HepG2 (cell line): Measurements from ENCODE around the gene IHH. TPM values are rescaled to one million over a fixed set of nuclear protein-coding genes. Genes with fewer than 3 reads are reported as not detected.
A peak's percentile ranks its signal among the peaks of the same experiment; 100 is the strongest.

Experiments used
- AHR ChIP-seq: IDR thresholded peaks from 2 replicates; pipeline ENCODE4 v1.6.1; 2018; ENCODE audit warnings: missing genetic modification reagents, missing compliant biosample characterization
- ERF ChIP-seq: IDR thresholded peaks from 2 replicates; pipeline ENCODE4 v1.6.1; 2018; ENCODE audit warnings: missing biosample characterization, missing genetic modification reagents
- FOXC1 ChIP-seq: sonication (generic); formaldehyde crosslinking; IDR thresholded peaks from 2 replicates; pipeline ENCODE4 v1.8.0; 2022; ENCODE audit warnings: mild to moderate bottlenecking, missing genetic modification reagents, borderline replicate concordance
- GTF2F1 ChIP-seq: fragments of 150-350 bp; IDR thresholded peaks from 2 replicates; pipeline ENCODE4 v1.6.1; 2014; ENCODE audit warnings: low read length
- HOXA7 ChIP-seq: sonication (generic); formaldehyde crosslinking; IDR thresholded peaks from 2 replicates; pipeline ENCODE4 v1.8.1; 2022; ENCODE audit warnings: mild to moderate bottlenecking, missing genetic modification reagents, moderate library complexity
- KAT2B ChIP-seq: fragments of 150-350 bp; IDR thresholded peaks from 2 replicates; pipeline ENCODE4 v1.6.1; 2014; ENCODE audit warnings: low read depth, low read length, borderline replicate concordance
- KDM6A ChIP-seq: IDR thresholded peaks from 2 replicates; pipeline ENCODE4 v1.6.1; 2016; ENCODE audit warnings: low read depth
- MAX ChIP-seq: IDR thresholded peaks from 2 replicates; pipeline ENCODE4 v1.6.1; 2012; ENCODE audit warnings: inconsistent platforms
- NRL ChIP-seq: sonication (generic); formaldehyde crosslinking; IDR thresholded peaks from 2 replicates; pipeline ENCODE4 v1.5.0; 2020; ENCODE audit warnings: missing genetic modification reagents, mild to moderate bottlenecking, moderate library complexity, borderline replicate concordance
- RFXANK ChIP-seq: IDR thresholded peaks from 2 replicates; pipeline ENCODE4 v1.6.1; 2016
- SATB2 ChIP-seq: sonication (generic); formaldehyde crosslinking; IDR thresholded peaks from 2 replicates; pipeline ENCODE4 v1.5.0; 2020; ENCODE audit warnings: missing genetic modification reagents
- SCMH1 ChIP-seq: sonication (generic); formaldehyde crosslinking; IDR thresholded peaks from 2 replicates; pipeline ENCODE4 v1.9.0; 2021; ENCODE audit warnings: missing genetic modification reagents, mild to moderate bottlenecking, borderline replicate concordance
- TARDBP ChIP-seq: sonication (generic); formaldehyde crosslinking; IDR thresholded peaks from 2 replicates; pipeline ENCODE4 v1.8.0; 2022; ENCODE audit warnings: mild to moderate bottlenecking, missing genetic modification reagents
- TOE1 ChIP-seq: sonication (generic); formaldehyde crosslinking; IDR thresholded peaks from 2 replicates; pipeline ENCODE4 v1.4.0; 2020; ENCODE audit warnings: mild to moderate bottlenecking, missing genetic modification reagents
- ZBTB39 ChIP-seq: sonication (generic); formaldehyde crosslinking; IDR thresholded peaks from 2 replicates; pipeline ENCODE4 v1.5.0; 2020; ENCODE audit warnings: missing genetic modification reagents
- ZBTB7B ChIP-seq: sonication (generic); formaldehyde crosslinking; IDR thresholded peaks from 2 replicates; pipeline ENCODE4 v1.4.0; 2020; ENCODE audit warnings: missing genetic modification reagents
- ZFP1 ChIP-seq: IDR thresholded peaks from 2 replicates; pipeline ENCODE4 v1.6.1; 2016
- ZHX1 ChIP-seq: sonication (generic); formaldehyde crosslinking; IDR thresholded peaks from 2 replicates; pipeline ENCODE4 v1.8.1; 2022; ENCODE audit warnings: low read depth, mild to moderate bottlenecking, missing genetic modification reagents
- ZNF136 ChIP-seq: sonication (generic); formaldehyde crosslinking; IDR thresholded peaks from 2 replicates; pipeline ENCODE4 v1.8.1; 2022; ENCODE audit warnings: low read depth, mild to moderate bottlenecking, moderate library complexity, missing genetic modification reagents
- ZNF232 ChIP-seq: sonication (generic); formaldehyde crosslinking; IDR thresholded peaks from 2 replicates; pipeline ENCODE4 v1.4.0; 2020; ENCODE audit warnings: missing genetic modification reagents, borderline replicate concordance
- ZNF24 ChIP-seq: fragments of 450-650 bp; IDR thresholded peaks from 2 replicates; pipeline ENCODE4 v1.6.1; 2017; ENCODE audit warnings: antibody characterized with exemption, mild to moderate bottlenecking
- ZNF580 ChIP-seq: IDR thresholded peaks from 2 replicates; pipeline ENCODE4 v1.6.1; 2016; ENCODE audit warnings: low read depth, borderline replicate concordance
- ZNF660 ChIP-seq: sonication (generic); formaldehyde crosslinking; IDR thresholded peaks from 2 replicates; pipeline ENCODE4 v1.5.1; 2020; ENCODE audit warnings: mild to moderate bottlenecking, low read depth, missing genetic modification reagents, borderline replicate concordance
- ZNF772 ChIP-seq: sonication (generic); formaldehyde crosslinking; IDR thresholded peaks from 2 replicates; pipeline ENCODE4 v1.5.0; 2020; ENCODE audit warnings: mild to moderate bottlenecking, missing genetic modification reagents
- ZNF777 ChIP-seq: sonication (generic); formaldehyde crosslinking; IDR thresholded peaks from 2 replicates; pipeline ENCODE4 v1.4.0; 2020; ENCODE audit warnings: missing genetic modification reagents
- ZNF883 ChIP-seq: sonication (generic); formaldehyde crosslinking; IDR thresholded peaks from 2 replicates; pipeline ENCODE4 v1.5.1; 2020; ENCODE audit warnings: mild to moderate bottlenecking, missing genetic modification reagents; ENCODE audit errors: not compliant biosample characterization
- polyA plus RNA-seq, 8 experiments: library from polyadenylated mRNA; depleted of rRNA in 3 of 8; stranded (reverse) in 7 of 8; unstranded in 1 of 8; fragments of >200 nt; fragmentation: Illumina TruSeq in 4 of 8; extraction: Trizol in 4 of 8; gene quantifications; 2 replicates each; pipeline versions ENCODE4 v1.2.1 to v1.2.3, GENCODE V29; 2011 to 2016; ENCODE audit warnings: low read depth in 4 of 8, missing spikeins in 1 of 8, mixed read lengths in 1 of 8; ENCODE audit not compliant: insufficient read depth in 1 of 8
- total RNA-seq, 5 experiments: library from RNA; depleted of rRNA; stranded (reverse); fragments of >200 nt; fragmentation: Illumina TruSeq; extraction: Trizol; gene quantifications; 2 replicates each; pipeline ENCODE4 v1.2.3, GENCODE V29; 2016; ENCODE audit warnings: low read depth in 1 of 5

IHH gene
- total and polyA plus RNA-seq, 2 of the 13 experiments (the other 11 are each of a cell fraction or from before 2014, with no cell fraction given): 0.42 TPM; not detected in 1

GRCh38 chr2:219071131-219071816 is 10.6 kb upstream of the IHH start (continued):
- TF ChIP-seq ZHX1 (CRISPR knock-in tag) (no peak), ZBTB7B (peak; percentile 94), SATB2 (no peak), GTF2F1 (no peak), ZNF24 (no peak), ZNF232 (peak; percentile 61; the same call in 1 of the 2 replicates), ZNF660 (CRISPR knock-in tag) (no peak), ZBTB39 (CRISPR knock-in tag) (no peak), ZNF777 (no peak), ZFP1 (0 out of 2 replicates have a peak, but pooled peaks have one; percentile 53), ERF (CRISPR knock-in tag) (peak; percentile 83), FOXC1 (peak; percentile 42; the same call in 1 of the 2 replicates), MAX (no peak), KAT2B (no peak), ZNF580 (CRISPR knock-in tag) (0 out of 2 replicates have a peak, but pooled peaks have one; percentile 66), SCMH1 (CRISPR knock-in tag) (no peak), HOXA7 (no peak), TARDBP (CRISPR knock-in tag) (peak; percentile 96), ZNF772 (CRISPR knock-in tag) (no peak), NRL (CRISPR knock-in tag) (no peak), TOE1 (CRISPR knock-in tag) (peak; percentile 73; the same call in 1 of the 2 replicates), AHR (CRISPR knock-in tag) (no peak), KDM6A (CRISPR knock-in tag) (peak; percentile 87), RFXANK (CRISPR knock-in tag) (no peak), ZNF136 (CRISPR knock-in tag) (no peak), ZNF883 (CRISPR knock-in tag) (no peak)
